ENCODE results near the gene LSM5.
"Not testable (repeated sequence)": the region's sequence is repeated elsewhere in the genome, so short reads cannot be mapped to it uniquely, and the experiment has no call there.

- TF ChIP-seq, protein P1, sequence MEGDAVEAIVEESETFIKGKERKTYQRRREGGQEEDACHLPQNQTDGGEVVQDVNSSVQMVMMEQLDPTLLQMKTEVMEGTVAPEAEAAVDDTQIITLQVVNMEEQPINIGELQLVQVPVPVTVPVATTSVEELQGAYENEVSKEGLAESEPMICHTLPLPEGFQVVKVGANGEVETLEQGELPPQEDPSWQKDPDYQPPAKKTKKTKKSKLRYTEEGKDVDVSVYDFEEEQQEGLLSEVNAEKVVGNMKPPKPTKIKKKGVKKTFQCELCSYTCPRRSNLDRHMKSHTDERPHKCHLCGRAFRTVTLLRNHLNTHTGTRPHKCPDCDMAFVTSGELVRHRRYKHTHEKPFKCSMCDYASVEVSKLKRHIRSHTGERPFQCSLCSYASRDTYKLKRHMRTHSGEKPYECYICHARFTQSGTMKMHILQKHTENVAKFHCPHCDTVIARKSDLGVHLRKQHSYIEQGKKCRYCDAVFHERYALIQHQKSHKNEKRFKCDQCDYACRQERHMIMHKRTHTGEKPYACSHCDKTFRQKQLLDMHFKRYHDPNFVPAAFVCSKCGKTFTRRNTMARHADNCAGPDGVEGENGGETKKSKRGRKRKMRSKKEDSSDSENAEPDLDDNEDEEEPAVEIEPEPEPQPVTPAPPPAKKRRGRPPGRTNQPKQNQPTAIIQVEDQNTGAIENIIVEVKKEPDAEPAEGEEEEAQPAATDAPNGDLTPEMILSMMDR (IDR thresholded peaks at IDR 0.05), result not testable (repeated sequence)
- not testable (repeated sequence) for TF ChIP-seq POLR2AphosphoS5, EP300 (IDR thresholded peaks at IDR 0.05)
These were observed 25.4 kb downstream of the LSM5 start for GRCh38 chr7:32464641-32465416.
